ENCODE results near the gene SPRY2. TPM values are rescaled to one million over a fixed set of nuclear protein-coding genes. Genes with fewer than 3 reads are reported as not detected.

Gene SPRY2
- total RNA-seq, 2 donors from 2014 or later, result not detected

- no peak overlapping the region for H3K27ac Mint-ChIP-seq
- ATAC-seq (replicated peaks), result no peak
- peaks cover 3% of the 10 kb centered on the region for H3K4me1 Mint-ChIP-seq
- peaks cover 36% of the 10 kb centered on the region for H3K27me3 Mint-ChIP-seq
- no peaks in the 10 kb centered on the region for H3K36me3 Mint-ChIP-seq (ENCODE audit: low read depth)
- no peak overlapping the region for H3K4me3 Mint-ChIP-seq
- no peaks in the 10 kb centered on the region for H3K9me3 Mint-ChIP-seq
Observed at GRCh38 chr13:80339912-80340650, 845 bp downstream of the SPRY2 start.

GRCh38 chr13:80339563-80339911 is 1.4 kb downstream of the SPRY2 start:
- H3K9me3 Mint-ChIP-seq, result no peaks in the 10 kb centered on the region
- no peak overlapping the region for H3K4me3 Mint-ChIP-seq
- H3K4me1 Mint-ChIP-seq, result peaks cover 3% of the 10 kb centered on the region
- H3K27me3 Mint-ChIP-seq, result peaks cover 34% of the 10 kb centered on the region
- ATAC-seq (replicated peaks), result no peak
- no peak overlapping the region for H3K27ac Mint-ChIP-seq
- H3K36me3 Mint-ChIP-seq (ENCODE audit: low read depth), result no peaks in the 10 kb centered on the region

- H3K9me3 Mint-ChIP-seq, result no peaks in the 10 kb centered on the region
- H3K27ac Mint-ChIP-seq, result no peak overlapping the region
- no peaks in the 10 kb centered on the region for H3K36me3 Mint-ChIP-seq (ENCODE audit: low read depth)
- peaks cover 32% of the 10 kb centered on the region for H3K27me3 Mint-ChIP-seq
- ATAC-seq (replicated peaks), result no peak
- H3K4me1 Mint-ChIP-seq, result peaks cover 3% of the 10 kb centered on the region
- H3K4me3 Mint-ChIP-seq, result no peak overlapping the region
Observed at GRCh38 chr13:80338781-80339562, 2.0 kb downstream of the SPRY2 start.

DNA sequence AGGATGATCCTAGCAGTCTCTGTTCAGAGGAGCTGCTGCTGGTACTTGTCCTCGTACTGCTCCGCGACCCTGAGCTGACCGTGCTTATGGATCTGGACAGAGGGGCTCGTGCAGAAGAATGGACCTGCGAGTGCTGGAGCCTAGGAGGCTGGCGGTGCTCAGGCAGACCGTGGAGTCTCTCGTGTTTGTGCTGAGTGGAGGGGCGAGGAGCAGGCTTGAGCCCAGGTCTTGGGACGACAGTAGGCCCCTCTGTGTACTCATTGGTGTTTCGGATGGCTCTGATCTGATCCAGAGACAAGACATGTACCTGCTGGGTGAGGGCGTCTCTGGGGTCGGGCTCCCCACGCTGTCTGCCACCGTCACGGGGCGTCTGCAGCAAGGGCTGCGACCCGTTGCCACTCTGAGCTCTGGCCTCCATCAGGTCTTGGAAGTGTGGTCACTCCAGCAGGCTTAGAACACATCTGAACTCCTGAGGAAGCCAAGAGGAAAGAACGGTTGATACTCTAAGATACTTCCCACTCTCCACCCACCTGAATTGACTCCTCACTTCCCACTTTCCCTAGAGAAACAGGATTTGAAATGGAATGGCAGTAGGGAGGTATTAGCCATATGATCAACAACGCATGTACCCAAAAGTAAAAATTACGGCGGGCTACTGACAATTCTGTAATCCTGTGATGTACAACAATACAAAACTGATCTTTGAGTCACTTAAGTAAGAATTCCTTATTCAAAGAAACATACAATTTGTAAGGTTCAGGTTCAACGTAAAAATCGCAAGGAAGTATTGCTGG is 3.4 kb downstream of the SPRY2 start:
- H3K36me3 Mint-ChIP-seq (ENCODE audit: low read depth), result no peaks in the 10 kb centered on the region
- H3K4me1 Mint-ChIP-seq, result no peaks in the 10 kb centered on the region
- peaks cover 26% of the 10 kb centered on the region for H3K27me3 Mint-ChIP-seq
- no peaks in the 10 kb centered on the region for H3K9me3 Mint-ChIP-seq
- ATAC-seq (replicated peaks), result no peak
- H3K4me3 Mint-ChIP-seq, result no peak overlapping the region
- no peak overlapping the region for H3K27ac Mint-ChIP-seq

- H3K27ac Mint-ChIP-seq, result no peak overlapping the region
- H3K36me3 Mint-ChIP-seq (ENCODE audit: low read depth), result no peaks in the 10 kb centered on the region
- peaks cover 20% of the 10 kb centered on the region for H3K27me3 Mint-ChIP-seq
- no peaks in the 10 kb centered on the region for H3K9me3 Mint-ChIP-seq
- no peak overlapping the region for H3K4me3 Mint-ChIP-seq
- no peaks in the 10 kb centered on the region for H3K4me1 Mint-ChIP-seq
- ATAC-seq (replicated peaks), result no peak
Observed at GRCh38 chr13:80336776-80337287, 4.1 kb downstream of the SPRY2 start.

GRCh38 chr13:80336370-80336769 is 4.6 kb downstream of the SPRY2 start:
- H3K4me1 Mint-ChIP-seq, result no peaks in the 10 kb centered on the region
- ATAC-seq (replicated peaks), result no peak
- no peak overlapping the region for H3K27ac Mint-ChIP-seq
- no peak overlapping the region for H3K4me3 Mint-ChIP-seq
- no peaks in the 10 kb centered on the region for H3K36me3 Mint-ChIP-seq (ENCODE audit: low read depth)
- no peaks in the 10 kb centered on the region for H3K9me3 Mint-ChIP-seq
- peaks cover 18% of the 10 kb centered on the region for H3K27me3 Mint-ChIP-seq

GRCh38 chr13:80334597-80335260 is 6.2 kb downstream of the SPRY2 start:
- H3K27me3 Mint-ChIP-seq, result peaks cover 14% of the 10 kb centered on the region
- no peaks in the 10 kb centered on the region for H3K4me1 Mint-ChIP-seq
- no peak overlapping the region for H3K27ac Mint-ChIP-seq
- no peaks in the 10 kb centered on the region for H3K36me3 Mint-ChIP-seq (ENCODE audit: low read depth)
- ATAC-seq (replicated peaks), result no peak
- H3K4me3 Mint-ChIP-seq, result no peak overlapping the region
- H3K9me3 Mint-ChIP-seq, result no peaks in the 10 kb centered on the region

GRCh38 chr13:80331984-80332383 is 8.9 kb downstream of the SPRY2 start:
- Mint-ChIP-seq H3K36me3 (ENCODE audit: low read depth) (no peaks in the 10 kb centered on the region), H3K4me1 (no peaks in the 10 kb centered on the region), H3K4me3 (no peak overlapping the region), H3K27me3 (peaks cover 7% of the 10 kb centered on the region), H3K27ac (no peak overlapping the region), H3K9me3 (no peaks in the 10 kb centered on the region)
- no peak for ATAC-seq (replicated peaks)

GRCh38 chr13:80329250-80329649 is 11.7 kb downstream of the SPRY2 start:
- no peaks in the 10 kb centered on the region for H3K27me3 Mint-ChIP-seq
- ATAC-seq (replicated peaks), result no peak
- H3K4me3 Mint-ChIP-seq, result no peak overlapping the region
- H3K27ac Mint-ChIP-seq, result no peak overlapping the region
- H3K4me1 Mint-ChIP-seq, result no peaks in the 10 kb centered on the region
- H3K36me3 Mint-ChIP-seq (ENCODE audit: low read depth), result no peaks in the 10 kb centered on the region
- H3K9me3 Mint-ChIP-seq, result no peaks in the 10 kb centered on the region

GRCh38 chr13:80319004-80319403 is 21.9 kb downstream of the SPRY2 start:
- no peaks in the 10 kb centered on the region for H3K27me3 Mint-ChIP-seq
- no peaks in the 10 kb centered on the region for H3K4me1 Mint-ChIP-seq
- no peak for ATAC-seq (replicated peaks)
- no peak overlapping the region for H3K27ac Mint-ChIP-seq
- H3K36me3 Mint-ChIP-seq (ENCODE audit: low read depth), result no peaks in the 10 kb centered on the region
- H3K4me3 Mint-ChIP-seq, result no peak overlapping the region
- H3K9me3 Mint-ChIP-seq, result peaks cover 4% of the 10 kb centered on the region

GRCh38 chr13:80314711-80315653 is 25.9 kb downstream of the SPRY2 start:
- no peaks in the 10 kb centered on the region for H3K27me3 Mint-ChIP-seq
- H3K9me3 Mint-ChIP-seq, result no peaks in the 10 kb centered on the region
- H3K36me3 Mint-ChIP-seq (ENCODE audit: low read depth), result no peaks in the 10 kb centered on the region
- H3K27ac Mint-ChIP-seq, result no peak overlapping the region
- ATAC-seq (replicated peaks), result no peak
- H3K4me1 Mint-ChIP-seq, result no peaks in the 10 kb centered on the region
- no peak overlapping the region for H3K4me3 Mint-ChIP-seq

GRCh38 chr13:80313668-80314256 is 27.2 kb downstream of the SPRY2 start:
- Mint-ChIP-seq H3K27me3 (no peaks in the 10 kb centered on the region), H3K27ac (no peak overlapping the region), H3K4me3 (no peak overlapping the region), H3K4me1 (no peaks in the 10 kb centered on the region), H3K9me3 (no peaks in the 10 kb centered on the region), H3K36me3 (ENCODE audit: low read depth) (no peaks in the 10 kb centered on the region)
- ATAC-seq (replicated peaks), result no peak

GRCh38 chr13:80312967-80313366 is 28.0 kb downstream of the SPRY2 start:
- H3K9me3 Mint-ChIP-seq, result no peaks in the 10 kb centered on the region
- H3K27me3 Mint-ChIP-seq, result no peaks in the 10 kb centered on the region
- H3K36me3 Mint-ChIP-seq (ENCODE audit: low read depth), result no peaks in the 10 kb centered on the region

More at GRCh38 chr13:80312967-80313366, 28.0 kb downstream of the SPRY2 start:
- no peak for ATAC-seq (replicated peaks)
- H3K4me1 Mint-ChIP-seq, result no peaks in the 10 kb centered on the region
- H3K27ac Mint-ChIP-seq, result no peak overlapping the region
- H3K4me3 Mint-ChIP-seq, result no peak overlapping the region
